ENCODE results near the gene PCNA. TPM values are rescaled to one million over a fixed set of nuclear protein-coding genes. Genes with fewer than 3 reads are reported as not detected.

PCNA gene
- total and polyA plus RNA-seq, 8 donors = 10.9 to 27.4 (median 16.8) TPM

DNA sequence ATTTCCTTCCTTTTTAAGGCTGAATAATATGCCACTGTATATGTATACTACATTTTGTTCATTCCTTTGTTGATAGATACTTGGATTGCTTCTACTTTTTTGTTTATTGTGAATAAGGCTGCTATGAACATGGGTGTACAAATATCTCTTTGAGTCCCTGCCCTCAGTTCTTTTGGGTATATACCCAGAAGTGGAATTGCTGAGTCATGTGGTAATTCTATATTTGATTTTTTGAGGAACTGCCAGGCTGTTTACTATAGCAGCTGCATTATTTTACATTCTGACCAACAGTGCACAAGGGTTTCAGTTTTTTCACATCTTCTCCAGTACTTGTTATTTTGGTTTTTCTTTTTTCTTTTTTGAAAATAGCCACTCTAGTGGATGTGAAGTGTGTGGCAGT is 41.1 kb upstream of the PCNA start:
- intact Hi-C loops (cut with DNase I) = no loop called here
- H3K9me3 ChIP-seq = no peaks in the 10 kb centered on the region
- no peak for FAIRE-seq

GRCh38 chr20:5159928-5160327 is 40.2 kb upstream of the PCNA start:
- DNase-seq = no peak
- ATAC-seq = no peak
- 83 to 86% methylated on average over 3 of the region's 3 CpGs for WGBS, 2 donors
- no peak for TF ChIP-seq CTCF (IDR thresholded peaks at IDR 0.05)
- Histone ChIP-seq H3K4me1 (no peaks in the 10 kb centered on the region), H3K27ac (no peak overlapping the region), H3K4me3 (no peak overlapping the region), H3K27me3 (no peaks in the 10 kb centered on the region), H3K36me3 (no peaks in the 10 kb centered on the region), H3K9me3 (no peaks in the 10 kb centered on the region)
- intact Hi-C loops (cut with DNase I) = no loop called here
- FAIRE-seq = no peak

More for the DNA sequence above, 41.1 kb upstream of the PCNA start:
- TF ChIP-seq CTCF (IDR thresholded peaks at IDR 0.05) = no peak
- Histone ChIP-seq H3K27ac (no peak overlapping the region), H3K4me1 (no peaks in the 10 kb centered on the region), H3K36me3 (no peaks in the 10 kb centered on the region), H3K27me3 (no peaks in the 10 kb centered on the region), H3K4me3 (no peak overlapping the region)
- no peak for ATAC-seq
- no peak for DNase-seq

DNA sequence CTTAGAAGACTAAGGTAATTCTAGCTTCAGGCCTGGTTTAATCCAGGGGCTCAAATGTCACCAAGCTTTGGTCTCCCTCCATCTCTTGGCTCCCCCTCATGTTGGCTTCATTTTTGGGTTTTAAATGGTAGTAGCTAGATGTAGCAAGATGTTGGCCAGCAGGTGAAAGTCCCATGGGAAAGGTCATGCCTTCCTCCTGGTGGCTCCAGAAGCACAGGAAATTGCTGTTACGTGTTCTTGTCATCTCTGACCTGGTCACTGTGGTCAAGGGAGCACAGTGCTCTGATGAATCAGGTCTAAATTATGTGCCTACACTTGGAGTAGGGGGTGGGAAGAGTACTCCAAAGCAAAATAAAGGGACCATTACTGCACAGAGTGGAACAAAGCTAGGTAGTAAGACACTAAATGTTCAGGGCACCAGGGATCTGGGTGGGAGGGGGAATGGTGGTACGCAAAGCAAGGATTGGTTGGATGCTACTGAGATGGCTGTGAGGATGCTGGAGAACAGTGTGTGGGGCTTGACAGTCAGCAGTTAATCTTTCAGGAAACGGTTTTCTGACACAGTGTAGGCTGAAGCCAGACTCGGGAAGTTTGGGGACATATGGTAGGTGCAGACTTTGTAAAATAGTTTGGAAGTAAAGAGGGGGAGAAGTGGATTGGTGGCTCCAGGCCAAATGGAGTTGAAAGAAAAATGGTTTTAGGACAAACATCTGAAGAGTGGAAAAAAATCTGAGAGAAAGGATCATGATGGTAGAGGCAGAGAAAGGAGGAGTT is 37.1 kb upstream of the PCNA start:
- 62 to 76% methylated on average over 4 of the region's 4 CpGs for WGBS, 2 donors
- Histone ChIP-seq H3K9me3 (no peaks in the 10 kb centered on the region), H3K4me3 (no peak overlapping the region), H3K27ac (no peak overlapping the region), H3K27me3 (no peaks in the 10 kb centered on the region), H3K4me1 (no peaks in the 10 kb centered on the region), H3K36me3 (no peaks in the 10 kb centered on the region)
- no peak for ATAC-seq
- no peak for DNase-seq
- intact Hi-C loops (cut with DNase I) = no loop called here
- no peak for TF ChIP-seq CTCF (IDR thresholded peaks at IDR 0.05)
- no peak for FAIRE-seq

- DNase-seq (no peak), FAIRE-seq (no peak)
These were observed 35.6 kb upstream of the PCNA start for GRCh38 chr20:5155404-5155803.

More at GRCh38 chr20:5155404-5155803, 35.6 kb upstream of the PCNA start:
- Histone ChIP-seq H3K36me3 (no peaks in the 10 kb centered on the region), H3K27me3 (no peaks in the 10 kb centered on the region), H3K4me3 (no peak overlapping the region), H3K9me3 (no peaks in the 10 kb centered on the region), H3K27ac (no peak overlapping the region), H3K4me1 (no peaks in the 10 kb centered on the region)
- no peak for ATAC-seq
- intact Hi-C loops (cut with DNase I) = no loop called here
- TF ChIP-seq CTCF (IDR thresholded peaks at IDR 0.05) = no peak
- 92 to 93% methylated on average over 2 of the region's 2 CpGs for WGBS, 2 donors
